Left colon (tissue), 2 donors: Measurements from ENCODE around the gene ERBB2. TPM values are rescaled to one million over a fixed set of nuclear protein-coding genes. Genes with fewer than 3 reads are reported as not detected.
"Not testable (repeated sequence)": the region's sequence is repeated elsewhere in the genome, so short reads cannot be mapped to it uniquely, and the experiment has no call there.

Source experiments
- ATAC-seq: fragments of 200-7000 bp; cut with Tn5 transposase; one replicate; pipeline ENCODE4 v1.9.1; 2020; ENCODE audit warnings: mild to moderate bottlenecking, moderate library complexity
- DNase-seq, 2 donors: peaks; one replicate each; pipeline ENCODE4 v3.0.0-alpha.2; 2020
- intact Hi-C, 2 donors: fragments of 100-400 bp; cut with DNase I in 1 of 2; cut with micrococcal nuclease in 1 of 2; formaldehyde crosslinking; loops; one replicate each; pipeline versions ENCODE4 v1.11.2 to v1.14.0; 2022; cut with DNase I, micrococcal nuclease
- total RNA-seq, 2 donors: library from RNA; stranded (reverse); fragmentation: NEBNext Ultra II Directional; extraction: Animal tissue kit (Norgen Biotek cat#: 25700); gene quantifications; one replicate each; pipeline ENCODE4 v1.2.1, GENCODE V29; 2021
- donor health status: DM: no; HTN: no; CAD: no.
- donor health status: DM: yes; HTN: yes; CAD: no.

The ERBB2 gene
- total RNA-seq, 2 donors from 2014 or later = 178 to 179 TPM

DNA sequence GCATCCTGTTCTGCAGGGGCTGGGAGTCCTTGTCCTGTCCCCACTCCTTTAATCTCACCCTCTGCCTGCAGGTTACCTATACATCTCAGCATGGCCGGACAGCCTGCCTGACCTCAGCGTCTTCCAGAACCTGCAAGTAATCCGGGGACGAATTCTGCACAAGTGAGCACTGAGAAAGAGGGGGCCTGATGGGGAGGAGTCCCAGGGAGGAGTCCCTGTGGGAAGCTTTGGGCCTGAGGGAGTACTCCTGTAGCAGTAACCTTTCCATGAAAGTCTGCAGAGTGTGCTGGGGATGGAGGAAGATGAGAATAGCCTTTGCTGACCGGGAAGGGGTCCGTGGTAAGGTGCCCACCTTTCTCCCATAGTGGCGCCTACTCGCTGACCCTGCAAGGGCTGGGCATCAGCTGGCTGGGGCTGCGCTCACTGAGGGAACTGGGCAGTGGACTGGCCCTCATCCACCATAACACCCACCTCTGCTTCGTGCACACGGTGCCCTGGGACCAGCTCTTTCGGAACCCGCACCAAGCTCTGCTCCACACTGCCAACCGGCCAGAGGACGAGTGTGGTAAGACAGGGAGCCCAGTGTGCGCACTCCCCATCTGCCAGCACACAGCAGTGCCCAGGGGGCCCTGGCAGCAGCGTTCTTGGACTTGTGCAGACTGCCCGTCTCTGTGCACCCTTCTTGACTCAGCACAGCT is 15.7 kb downstream of the ERBB2 start:
- peak in 1 of 2 donors; percentile 16 for DNase-seq
- no peak for ATAC-seq
- intact Hi-C loops = no loop called here

GRCh38 chr17:39716073-39716818 is 16.4 kb downstream of the ERBB2 start:
- intact Hi-C loops = no loop called here
- peak; percentile 34 for ATAC-seq
- peak in 1 of 2 donors; percentile 17 for DNase-seq

DNA sequence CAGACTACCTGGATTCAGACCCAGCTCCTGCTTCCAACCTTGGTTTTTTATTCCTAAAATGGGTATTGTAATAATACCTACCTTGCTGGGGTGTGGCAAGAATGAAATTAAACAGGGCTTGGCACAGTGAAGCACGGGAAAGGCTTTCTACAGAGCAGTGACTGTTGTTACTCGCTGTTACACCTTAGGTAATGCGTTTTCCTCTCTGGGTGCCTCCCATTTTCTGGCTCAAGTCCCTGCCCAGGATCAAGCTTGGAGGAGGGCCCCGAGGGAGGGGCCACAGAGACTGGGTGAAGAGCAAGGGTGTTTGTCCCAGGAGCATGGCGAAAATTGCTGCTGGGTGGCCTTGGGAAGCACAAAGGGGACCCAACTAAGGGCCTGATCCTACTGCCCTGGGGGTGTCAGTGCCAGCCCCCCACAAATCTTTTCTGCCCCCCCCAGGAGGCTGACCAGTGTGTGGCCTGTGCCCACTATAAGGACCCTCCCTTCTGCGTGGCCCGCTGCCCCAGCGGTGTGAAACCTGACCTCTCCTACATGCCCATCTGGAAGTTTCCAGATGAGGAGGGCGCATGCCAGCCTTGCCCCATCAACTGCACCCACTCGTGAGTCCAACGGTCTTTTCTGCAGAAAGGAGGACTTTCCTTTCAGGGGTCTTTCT is 17.1 kb downstream of the ERBB2 start:
- ATAC-seq (peak; percentile 86), DNase-seq (peak; percentile 78 to 79)
- intact Hi-C loops = no loop called here

GRCh38 chr17:39717660-39718059 is 17.8 kb downstream of the ERBB2 start:
- DNase-seq = no peak
- ATAC-seq = no peak
- intact Hi-C loops = no loop called here

DNA sequence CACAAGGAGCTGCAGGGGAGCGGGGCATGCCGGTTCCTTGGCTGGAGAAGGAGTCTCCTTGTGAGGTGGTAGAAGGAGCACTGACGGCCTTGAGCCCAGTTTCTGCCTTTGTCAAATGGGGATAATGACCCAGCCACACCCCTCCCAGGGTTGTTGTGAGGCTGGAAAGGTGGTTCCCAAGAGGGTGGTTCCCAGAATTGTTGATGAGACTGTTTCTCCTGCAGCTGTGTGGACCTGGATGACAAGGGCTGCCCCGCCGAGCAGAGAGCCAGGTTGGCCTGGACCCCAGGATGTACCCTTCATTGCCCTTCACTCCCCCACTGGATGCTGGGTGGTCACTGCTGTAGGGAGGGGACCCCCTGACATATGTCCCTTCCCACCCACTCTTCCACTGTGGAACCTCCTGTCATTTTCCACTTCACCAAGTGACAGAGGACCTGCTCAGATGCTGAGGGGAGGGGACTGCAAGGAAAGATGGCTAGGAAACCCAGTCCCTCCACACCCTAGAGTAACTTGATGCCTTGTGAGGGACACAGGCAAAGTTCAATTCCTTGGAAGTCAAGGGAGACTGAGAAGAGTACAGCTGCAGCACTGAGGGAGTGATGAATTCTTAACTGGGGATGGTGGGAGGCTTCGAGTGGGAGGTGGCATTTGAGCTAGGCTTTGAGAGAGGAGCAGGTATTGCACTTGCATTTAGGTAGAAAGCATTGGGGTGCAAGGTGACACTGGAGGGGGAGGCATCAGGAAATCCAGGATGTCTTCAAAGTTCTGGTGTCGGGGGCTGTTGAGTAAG is 19.9 kb downstream of the ERBB2 start:
- intact Hi-C loops = no loop called here
- peak in 1 of 2 donors; percentile 49 for DNase-seq
- ATAC-seq = peak; percentile 41

DNA sequence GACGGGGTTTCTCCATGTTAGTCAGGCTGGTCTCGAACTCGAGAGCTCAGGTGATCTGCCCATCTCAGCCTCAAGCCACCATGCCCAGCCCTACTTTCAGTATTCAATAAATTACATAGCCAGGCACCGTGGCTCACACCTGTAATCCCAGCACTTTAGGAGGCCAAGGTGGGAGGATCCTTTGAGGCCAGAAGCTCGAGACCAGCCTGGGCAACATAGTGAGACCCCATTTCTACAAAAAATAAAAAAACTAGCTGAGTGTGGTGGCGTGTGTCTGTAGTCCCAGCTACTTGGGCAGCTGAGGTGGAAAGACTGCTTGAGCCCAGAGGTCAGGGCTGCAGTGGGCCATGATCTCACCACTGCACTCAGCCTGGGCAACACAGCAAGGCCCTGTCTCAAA is 22.2 kb downstream of the ERBB2 start:
- ATAC-seq (no peak), DNase-seq (no peak)
- intact Hi-C loops = no loop called here

DNA sequence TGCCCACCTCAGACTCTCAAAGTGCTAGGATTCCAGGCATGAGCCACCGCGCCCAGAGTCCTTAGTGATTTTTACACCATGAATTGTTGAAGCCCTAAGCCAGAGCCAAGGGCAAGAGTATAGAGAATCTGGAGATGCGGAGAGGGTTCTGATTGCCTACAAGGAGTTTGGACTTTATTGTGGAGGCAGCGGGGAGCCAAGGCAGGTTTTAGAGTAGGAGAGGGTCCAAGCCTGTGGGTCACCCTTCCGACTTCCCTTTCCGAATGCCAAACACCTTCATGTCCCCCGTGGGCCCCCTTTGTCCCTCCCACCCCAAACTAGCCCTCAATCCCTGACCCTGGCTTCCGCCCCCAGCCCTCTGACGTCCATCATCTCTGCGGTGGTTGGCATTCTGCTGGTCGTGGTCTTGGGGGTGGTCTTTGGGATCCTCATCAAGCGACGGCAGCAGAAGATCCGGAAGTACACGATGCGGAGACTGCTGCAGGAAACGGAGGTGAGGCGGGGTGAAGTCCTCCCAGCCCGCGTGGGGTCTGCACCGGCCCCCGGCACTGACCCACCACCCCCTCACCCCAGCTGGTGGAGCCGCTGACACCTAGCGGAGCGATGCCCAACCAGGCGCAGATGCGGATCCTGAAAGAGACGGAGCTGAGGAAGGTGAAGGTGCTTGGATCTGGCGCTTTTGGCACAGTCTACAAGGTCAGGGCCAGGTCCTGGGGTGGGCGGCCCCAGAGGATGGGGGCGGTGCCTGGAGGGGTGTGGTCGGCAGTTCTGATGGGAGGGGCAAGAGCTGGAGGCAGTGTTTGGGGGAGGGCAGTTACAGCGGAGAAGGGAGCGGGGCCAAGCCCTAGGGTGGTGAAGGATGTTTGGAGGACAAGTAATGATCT is 23.3 kb downstream of the ERBB2 start:
- peak; percentile 58 for ATAC-seq
- DNase-seq = peak in 1 of 2 donors; percentile 62

DNA sequence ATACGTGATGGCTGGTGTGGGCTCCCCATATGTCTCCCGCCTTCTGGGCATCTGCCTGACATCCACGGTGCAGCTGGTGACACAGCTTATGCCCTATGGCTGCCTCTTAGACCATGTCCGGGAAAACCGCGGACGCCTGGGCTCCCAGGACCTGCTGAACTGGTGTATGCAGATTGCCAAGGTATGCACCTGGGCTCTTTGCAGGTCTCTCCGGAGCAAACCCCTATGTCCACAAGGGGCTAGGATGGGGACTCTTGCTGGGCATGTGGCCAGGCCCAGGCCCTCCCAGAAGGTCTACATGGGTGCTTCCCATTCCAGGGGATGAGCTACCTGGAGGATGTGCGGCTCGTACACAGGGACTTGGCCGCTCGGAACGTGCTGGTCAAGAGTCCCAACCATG is 24.9 kb downstream of the ERBB2 start:
- no peak for ATAC-seq
- DNase-seq = no peak
- intact Hi-C loops = no loop called here

More for the DNA sequence above, 23.3 kb downstream of the ERBB2 start:
- intact Hi-C loops = no loop called here

DNA sequence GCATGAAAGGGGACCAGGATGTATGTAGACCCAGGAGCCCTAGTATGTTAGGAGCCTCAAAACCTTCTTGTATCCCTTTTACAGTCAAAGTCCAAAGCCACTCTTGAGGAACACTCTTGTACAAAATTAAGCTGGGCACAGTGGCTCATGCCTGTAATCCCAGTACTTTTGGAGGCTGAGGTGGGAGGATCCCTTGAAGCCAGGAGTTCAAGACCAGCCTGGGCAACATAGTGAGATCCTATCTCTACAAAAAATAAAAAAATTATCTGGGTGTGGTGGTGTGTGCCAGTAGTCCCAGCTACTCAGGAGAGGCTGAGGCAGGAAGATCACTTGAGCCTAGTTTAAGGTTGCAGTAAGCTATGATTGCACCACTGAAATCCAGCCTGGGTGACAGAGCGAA is 26.1 kb downstream of the ERBB2 start:
- intact Hi-C loops, DNase-seq: not testable (repeated sequence)

DNA sequence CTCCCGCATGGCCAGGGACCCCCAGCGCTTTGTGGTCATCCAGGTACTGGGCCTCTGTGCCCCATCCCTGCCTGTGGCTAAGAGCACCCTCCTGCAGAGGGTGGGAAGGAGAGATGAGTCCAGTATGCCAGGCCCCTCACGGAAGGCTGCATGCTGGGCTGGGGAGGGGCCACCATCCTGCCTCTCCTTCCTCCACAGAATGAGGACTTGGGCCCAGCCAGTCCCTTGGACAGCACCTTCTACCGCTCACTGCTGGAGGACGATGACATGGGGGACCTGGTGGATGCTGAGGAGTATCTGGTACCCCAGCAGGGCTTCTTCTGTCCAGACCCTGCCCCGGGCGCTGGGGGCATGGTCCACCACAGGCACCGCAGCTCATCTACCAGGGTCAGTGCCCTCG is 26.8 kb downstream of the ERBB2 start:
- ATAC-seq (no peak), DNase-seq (no peak)
- intact Hi-C loops = no loop called here

More for the DNA sequence above, 26.1 kb downstream of the ERBB2 start:
- not testable (repeated sequence) for ATAC-seq

DNA sequence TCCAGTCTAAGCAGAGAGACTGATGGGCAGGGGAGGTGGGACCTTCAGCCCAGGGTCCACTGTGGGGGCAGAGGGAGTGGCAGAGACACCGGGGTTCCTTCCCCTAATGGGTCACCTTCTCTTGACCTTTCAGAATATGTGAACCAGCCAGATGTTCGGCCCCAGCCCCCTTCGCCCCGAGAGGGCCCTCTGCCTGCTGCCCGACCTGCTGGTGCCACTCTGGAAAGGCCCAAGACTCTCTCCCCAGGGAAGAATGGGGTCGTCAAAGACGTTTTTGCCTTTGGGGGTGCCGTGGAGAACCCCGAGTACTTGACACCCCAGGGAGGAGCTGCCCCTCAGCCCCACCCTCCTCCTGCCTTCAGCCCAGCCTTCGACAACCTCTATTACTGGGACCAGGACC is 27.7 kb downstream of the ERBB2 start:
- intact Hi-C loops = no loop called here
- DNase-seq (no peak), ATAC-seq (no peak)

DNA sequence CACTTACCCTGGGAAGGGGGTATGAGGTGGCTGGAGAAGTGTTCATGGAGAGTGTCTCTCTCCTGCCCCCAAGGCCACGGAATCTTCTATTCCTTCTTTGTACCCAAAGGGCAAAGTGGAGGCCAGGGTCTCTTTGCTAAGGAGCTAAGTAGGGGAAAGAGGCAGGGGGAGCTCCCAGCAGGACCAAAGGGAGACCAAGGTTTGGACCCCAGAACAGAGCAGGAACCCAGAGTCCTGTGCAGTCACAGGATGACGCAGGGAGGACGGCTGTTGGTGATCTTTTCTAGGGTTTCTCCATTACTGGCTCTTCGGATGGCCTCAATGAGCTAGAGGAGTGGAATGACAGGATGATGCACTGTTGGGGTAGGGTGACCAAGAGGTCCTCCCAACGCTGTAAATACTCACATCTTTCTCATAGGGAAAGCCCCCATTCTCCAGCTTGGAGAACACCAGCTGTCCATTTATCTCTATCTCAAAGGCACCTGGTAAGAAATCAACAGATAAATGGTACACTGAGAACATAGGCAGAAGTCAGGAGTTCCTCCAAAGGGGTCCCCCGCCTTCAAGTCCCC is 29.5 kb downstream of the ERBB2 start:
- ATAC-seq = no peak
- intact Hi-C loops = no loop called here
- no peak for DNase-seq

DNA sequence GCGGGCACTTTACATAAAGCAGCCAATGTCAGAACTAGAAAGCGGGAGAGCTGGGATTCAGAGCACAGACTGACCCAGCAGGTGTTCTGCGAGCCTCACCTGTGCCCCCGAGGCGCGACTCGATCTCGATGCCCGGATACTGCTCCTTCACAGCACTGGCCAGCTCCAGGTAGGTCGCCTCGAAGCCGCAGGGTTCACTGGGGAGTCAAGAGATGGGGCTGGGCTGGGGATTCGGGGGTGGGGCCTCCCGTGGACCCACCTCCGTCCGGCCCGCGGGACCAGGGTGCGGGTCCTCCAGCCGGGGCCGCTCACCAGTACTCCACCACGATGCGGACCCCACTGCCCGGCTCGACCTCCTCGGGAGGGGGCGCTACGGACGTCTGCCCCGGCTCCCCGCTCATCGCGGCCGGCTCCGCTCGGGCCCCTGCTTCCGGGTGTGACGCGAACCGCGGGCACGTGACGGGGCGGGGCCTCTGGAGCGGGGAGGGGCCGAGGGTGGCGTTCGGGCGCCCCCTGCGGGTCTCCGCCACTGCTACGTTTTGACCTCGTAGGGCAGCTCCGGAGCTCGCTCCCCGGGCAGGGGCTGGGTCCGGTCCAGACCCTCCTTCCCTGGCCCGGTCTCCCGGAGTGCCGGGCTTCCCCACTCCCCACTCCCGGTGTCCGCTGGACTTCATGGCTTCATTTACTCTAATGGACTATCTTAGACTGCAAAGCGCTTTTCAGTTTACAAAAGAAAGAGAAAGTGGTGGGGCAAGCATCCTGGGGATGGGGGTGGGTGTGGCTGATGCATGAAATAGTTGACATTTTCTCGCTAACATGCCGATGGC is 30.4 kb downstream of the ERBB2 start, which contains the start of gene MIEN1:
Gene MIEN1 (minus strand): TSS at position 438 of the 827 bp plus-strand sequence. CDS start 37 bp downstream, at position 401.
- peak; percentile 86 to 96 for DNase-seq
- intact Hi-C loops = no loop called here
- peak; percentile 89 for ATAC-seq

GRCh38 chr17:39732586-39732985 is 32.7 kb downstream of the ERBB2 start:
- no peak for DNase-seq
- intact Hi-C loops = no loop called here
- ATAC-seq = no peak

- ATAC-seq = no peak
- intact Hi-C loops = no loop called here
- DNase-seq = no peak
Observed at GRCh38 chr17:39735882-39736281, 36.0 kb downstream of the ERBB2 start.

GRCh38 chr17:39736319-39737165 is 36.7 kb downstream of the ERBB2 start:
- ATAC-seq (no peak), DNase-seq (no peak)
- intact Hi-C loops = no loop called here
